Neural cell (in vitro differentiated cells): ENCODE measurements around the gene MRPS6. TPM values are rescaled to one million over a fixed set of nuclear protein-coding genes. Genes with fewer than 3 reads are reported as not detected.

ENCODE experiments used
- H2AFZ ChIP-seq: fragments of 200-600, 300-800 bp; sonication (generic), shearing (Covaris generic); 2 replicates; pipeline ENCODE4 v1.6.0; 2014; ENCODE audit warnings: low read depth, mild to moderate bottlenecking, antibody characterized with exemption, low read length, moderate library complexity
- H3F3A ChIP-seq: fragments of 200-600 bp; shearing (Covaris generic); 2 replicates; pipeline ENCODE4 v1.6.1; 2016; ENCODE audit warnings: mild to moderate bottlenecking, moderate library complexity, mixed read lengths, antibody characterized with exemption, low read length; ENCODE audit not compliant: insufficient read depth, poor library complexity, severe bottlenecking
- H3K27ac ChIP-seq: fragments of 200-600, 300-800 bp; sonication (generic), shearing (Covaris generic); 2 replicates; pipeline ENCODE4 v1.5.1; 2014; ENCODE audit warnings: mild to moderate bottlenecking, low read length, moderate library complexity
- H3K27me3 ChIP-seq: fragments of 300-800, 200-600 bp; sonication (generic), shearing (Covaris generic); 2 replicates; pipeline ENCODE4 v1.6.0; 2014; ENCODE audit warnings: mild to moderate bottlenecking, low read depth, low read length, moderate library complexity; ENCODE audit not compliant: insufficient read depth
- H3K36me3 ChIP-seq: fragments of 300-800, 200-600 bp; sonication (generic), shearing (Covaris generic); 2 replicates; pipeline ENCODE4 v1.5.1; 2014; ENCODE audit warnings: mild to moderate bottlenecking, antibody characterized with exemption, low read length, moderate library complexity; ENCODE audit not compliant: insufficient read depth
- H3K4me2 ChIP-seq: fragments of 300-800, 200-600 bp; sonication (generic), shearing (Covaris generic); 2 replicates; pipeline ENCODE4 v1.6.0; 2014; ENCODE audit warnings: mild to moderate bottlenecking, low read length
- H3K4me3 ChIP-seq: fragments of 300-800, 200-600 bp; sonication (generic), shearing (Covaris generic); 2 replicates; pipeline ENCODE4 v1.5.1; 2014; ENCODE audit warnings: mild to moderate bottlenecking, low read length, moderate library complexity
- H3K79me2 ChIP-seq: fragments of 200-600 bp; shearing (Covaris generic); replicated peaks from 2 replicates; pipeline ENCODE4 v1.6.0; 2014; ENCODE audit warnings: mild to moderate bottlenecking, low read length, moderate library complexity; ENCODE audit not compliant: insufficient read depth
- H3K9ac ChIP-seq: fragments of 300-800, 200-600 bp; sonication (generic), shearing (Covaris generic); 2 replicates; pipeline ENCODE4 v1.6.1; 2016; ENCODE audit warnings: mild to moderate bottlenecking, low read length, mixed read lengths
- H3K9me2 ChIP-seq: fragments of 200-600 bp; shearing (Covaris generic); 2 replicates; pipeline ENCODE4 v1.6.1; 2016; ENCODE audit warnings: mild to moderate bottlenecking, low read length, mixed read lengths; ENCODE audit not compliant: insufficient read depth
- H3K9me3 ChIP-seq: fragments of 200-600, 300-800 bp; sonication (generic), shearing (Covaris generic); 2 replicates; pipeline ENCODE4 v1.6.1; 2016; ENCODE audit warnings: mild to moderate bottlenecking, mixed run types, low read length, moderate library complexity, mixed read lengths
- H4K20me1 ChIP-seq: fragments of 200-600 bp; shearing (Covaris generic); 2 replicates; pipeline ENCODE4 v1.6.1; 2016; ENCODE audit warnings: mild to moderate bottlenecking, mixed run types; ENCODE audit not compliant: insufficient read depth
- CTCF ChIP-seq: fragments of 450-650 bp; IDR thresholded peaks from 2 replicates; pipeline ENCODE4 v1.5.1; 2014; ENCODE audit warnings: antibody characterized with exemption, mild to moderate bottlenecking, moderate library complexity; ENCODE audit not compliant: poor library complexity, severe bottlenecking
- EP300 ChIP-seq: fragments of 450-650 bp; conservative IDR thresholded peaks from 2 replicates; pipeline ENCODE4 v1.6.1; 2014; ENCODE audit warnings: antibody characterized with exemption, mild to moderate bottlenecking, moderate library complexity; ENCODE audit not compliant: poor library complexity, severe bottlenecking
- EZH2 ChIP-seq: fragments of 200-600, 300-800 bp; shearing (Covaris generic), sonication (generic); IDR thresholded peaks from 2 replicates; pipeline ENCODE4 v1.6.1; 2014; ENCODE audit warnings: antibody characterized with exemption, low read length, borderline replicate concordance, mild to moderate bottlenecking; ENCODE audit not compliant: insufficient read depth, poor library complexity, severe bottlenecking
- MXI1 ChIP-seq: fragments of 450-650 bp; conservative IDR thresholded peaks from 2 replicates; pipeline ENCODE4 v1.6.1; 2014; ENCODE audit warnings: antibody characterized with exemption, mild to moderate bottlenecking; ENCODE audit not compliant: poor library complexity, severe bottlenecking
- POLR2AphosphoS5 ChIP-seq: IDR thresholded peaks from 2 replicates; pipeline ENCODE4 v1.6.1; 2012
- RAD21 ChIP-seq: fragments of 450-650 bp; conservative IDR thresholded peaks from 2 replicates; pipeline ENCODE4 v1.6.1; 2014; ENCODE audit warnings: antibody characterized with exemption, mild to moderate bottlenecking, moderate library complexity
- SMC3 ChIP-seq: fragments of 450-650 bp; conservative IDR thresholded peaks from 2 replicates; pipeline ENCODE4 v1.6.1; 2014; ENCODE audit warnings: antibody characterized with exemption, mild to moderate bottlenecking, moderate library complexity; ENCODE audit not compliant: poor library complexity
- TAF1 ChIP-seq: IDR thresholded peaks from 2 replicates; pipeline ENCODE4 v1.6.1; 2012; ENCODE audit warnings: low read depth
- polyA plus RNA-seq: library from polyadenylated mRNA; depleted of rRNA; stranded (reverse); fragments of >200 nt; gene quantifications from 2 replicates; pipeline ENCODE4 v1.2.3, GENCODE V29; 2014
- TF ChIP-seq, protein P1 (sequence below): IDR thresholded peaks from 2 replicates; pipeline ENCODE4 v1.6.1; 2012; ENCODE audit warnings: borderline replicate concordance

Gene MRPS6
- polyA plus RNA-seq, 1 donor from 2014 or later: 70.1 TPM

- Histone ChIP-seq H3K9me3 (no peaks in the 10 kb centered on the region), H3K79me2 (peaks cover 10% of the 10 kb centered on the region), H3K9ac (no peak overlapping the region), H3K4me3 (no peak overlapping the region), H2AFZ (no peak overlapping the region), H3K27ac (no peak overlapping the region), H3K27me3 (no peaks in the 10 kb centered on the region), H3K9me2 (no peaks in the 10 kb centered on the region), H4K20me1 (no peaks in the 10 kb centered on the region), H3K36me3 (no peaks in the 10 kb centered on the region), H3K4me2 (no peak overlapping the region), H3F3A (no peaks in the 10 kb centered on the region)
- TF ChIP-seq POLR2AphosphoS5: no peak
- no peak for TF ChIP-seq CTCF
- TF ChIP-seq TAF1: no peak
- no peak for TF ChIP-seq EZH2
- no peak for TF ChIP-seq SMC3
- TF ChIP-seq, protein P1, sequence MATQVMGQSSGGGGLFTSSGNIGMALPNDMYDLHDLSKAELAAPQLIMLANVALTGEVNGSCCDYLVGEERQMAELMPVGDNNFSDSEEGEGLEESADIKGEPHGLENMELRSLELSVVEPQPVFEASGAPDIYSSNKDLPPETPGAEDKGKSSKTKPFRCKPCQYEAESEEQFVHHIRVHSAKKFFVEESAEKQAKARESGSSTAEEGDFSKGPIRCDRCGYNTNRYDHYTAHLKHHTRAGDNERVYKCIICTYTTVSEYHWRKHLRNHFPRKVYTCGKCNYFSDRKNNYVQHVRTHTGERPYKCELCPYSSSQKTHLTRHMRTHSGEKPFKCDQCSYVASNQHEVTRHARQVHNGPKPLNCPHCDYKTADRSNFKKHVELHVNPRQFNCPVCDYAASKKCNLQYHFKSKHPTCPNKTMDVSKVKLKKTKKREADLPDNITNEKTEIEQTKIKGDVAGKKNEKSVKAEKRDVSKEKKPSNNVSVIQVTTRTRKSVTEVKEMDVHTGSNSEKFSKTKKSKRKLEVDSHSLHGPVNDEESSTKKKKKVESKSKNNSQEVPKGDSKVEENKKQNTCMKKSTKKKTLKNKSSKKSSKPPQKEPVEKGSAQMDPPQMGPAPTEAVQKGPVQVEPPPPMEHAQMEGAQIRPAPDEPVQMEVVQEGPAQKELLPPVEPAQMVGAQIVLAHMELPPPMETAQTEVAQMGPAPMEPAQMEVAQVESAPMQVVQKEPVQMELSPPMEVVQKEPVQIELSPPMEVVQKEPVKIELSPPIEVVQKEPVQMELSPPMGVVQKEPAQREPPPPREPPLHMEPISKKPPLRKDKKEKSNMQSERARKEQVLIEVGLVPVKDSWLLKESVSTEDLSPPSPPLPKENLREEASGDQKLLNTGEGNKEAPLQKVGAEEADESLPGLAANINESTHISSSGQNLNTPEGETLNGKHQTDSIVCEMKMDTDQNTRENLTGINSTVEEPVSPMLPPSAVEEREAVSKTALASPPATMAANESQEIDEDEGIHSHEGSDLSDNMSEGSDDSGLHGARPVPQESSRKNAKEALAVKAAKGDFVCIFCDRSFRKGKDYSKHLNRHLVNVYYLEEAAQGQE: no peak
- no peak for TF ChIP-seq MXI1
- no peak for TF ChIP-seq EP300
- no peak for TF ChIP-seq RAD21
Measured at GRCh38 chr21:34141373-34141772, 68.0 kb downstream of the MRPS6 start.

DNA sequence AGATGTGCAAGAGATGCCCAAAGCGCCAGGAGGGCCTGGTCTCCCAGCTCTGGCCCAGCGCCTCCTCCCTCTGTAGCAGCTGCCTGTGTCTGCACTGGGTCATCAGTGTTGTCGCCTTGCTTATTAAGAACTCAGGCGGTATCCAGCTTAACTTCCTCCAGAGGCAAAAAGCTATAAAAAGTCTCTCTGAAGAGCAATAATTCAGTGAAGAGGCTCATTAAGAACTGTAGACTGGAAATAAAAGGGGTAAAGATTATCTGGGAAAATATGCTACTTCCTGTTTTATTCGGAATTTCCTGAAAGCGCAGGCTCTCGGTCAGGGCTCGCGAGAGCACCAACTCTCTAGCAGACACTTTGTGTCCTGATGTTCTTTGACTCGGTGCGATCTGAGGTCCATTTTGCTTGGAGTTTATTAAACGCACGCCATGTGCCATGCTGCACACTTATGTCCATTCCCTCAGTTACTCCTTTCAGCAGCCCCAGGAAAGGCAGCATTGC lies 70.4 kb downstream of the MRPS6 start:
- Histone ChIP-seq H3K4me3 (no peak overlapping the region), H3K9me2 (no peaks in the 10 kb centered on the region), H3F3A (no peaks in the 10 kb centered on the region), H3K9me3 (no peaks in the 10 kb centered on the region), H3K36me3 (no peaks in the 10 kb centered on the region), H3K9ac (no peak overlapping the region), H2AFZ (no peak overlapping the region), H3K79me2 (peaks cover 7% of the 10 kb centered on the region), H3K4me2 (no peak overlapping the region), H3K27ac (no peak overlapping the region), H3K27me3 (no peaks in the 10 kb centered on the region), H4K20me1 (no peaks in the 10 kb centered on the region)
- TF ChIP-seq, protein P1: no peak
- no peak for TF ChIP-seq EZH2
